GM12878 (cell line): ENCODE data around the gene GPR26. TPM values are rescaled to one million over a fixed set of nuclear protein-coding genes. Genes with fewer than 3 reads are reported as not detected.

ENCODE experiments used
- ATAC-seq: fragments of 200-7000 bp; cut with Tn5 transposase; 3 replicates; pipeline ENCODE4 v1.9.1; 2020; ENCODE audit warnings: mild to moderate bottlenecking, moderate library complexity
- BruUV-seq: library from RNA; stranded (reverse); fragments of 400-500 nt; replicated peaks from 2 replicates; lab custom pipeline; 2021; lab: Mats Ljungman, UMichigan
- CTCF ChIA-PET: fragments of 300-600 bp; sonication (Branson Sonifier 250); formaldehyde crosslinking; extraction: SDS; loops from one replicate; lab custom pipeline; 2021; ENCODE audit warnings: inconsistent platforms; lab: Yijun Ruan, JAX
- POLR2A ChIA-PET: fragments of 350-600 bp; formaldehyde crosslinking; extraction: SDS; loops from one replicate; lab custom pipeline; 2021; ENCODE audit warnings: inconsistent platforms; lab: Charles Lee
- RAD21 ChIA-PET: fragments of 300-600 bp; sonication (Branson Sonifier 250); formaldehyde crosslinking; loops from one replicate; lab custom pipeline; 2023; ENCODE audit warnings: antibody characterized with exemption; ENCODE audit not compliant: unreplicated experiment; lab: Charles Lee
- SMC1A ChIA-PET: fragments of 300-600 bp; sonication (Branson Sonifier 250); formaldehyde crosslinking; loops from one replicate; lab custom pipeline; 2023; ENCODE audit not compliant: unreplicated experiment, uncharacterized antibody; lab: Charles Lee
- DNase-seq: peaks from one replicate; pipeline ENCODE4 v3.0.0-alpha.2; 2011; ENCODE audit warnings: low read depth, low spot score
- FAIRE-seq: peaks from 3 replicates; lab custom pipeline; 2011; peaks lifted over from hg19 to GRCh38; lab: Jason Lieb, UNC
- H2AFZ ChIP-seq: 2 replicates; pipeline ENCODE4 v1.6.0; 2011; ENCODE audit warnings: low read depth, low read length, control low read depth; ENCODE audit not compliant: control insufficient read depth
- H3K27ac ChIP-seq: 2 replicates; pipeline ENCODE4 v1.5.1; 2011; ENCODE audit warnings: control low read depth; ENCODE audit not compliant: control insufficient read depth, insufficient read depth
- H3K27me3 ChIP-seq, 2 experiments: replicated peaks in 1 of 2; 2 replicates each; pipeline versions ENCODE4 v1.6.0 to v1.6.1; 2011; ENCODE audit warnings: low read length in 1 of 2; ENCODE audit not compliant: control insufficient read depth in 2 of 2, insufficient read depth in 2 of 2
- H3K36me3 ChIP-seq, 2 experiments: 2 replicates each; pipeline ENCODE4 v1.5.1; 2011; ENCODE audit warnings: low read length in 1 of 2; ENCODE audit not compliant: control insufficient read depth in 2 of 2, insufficient read depth in 2 of 2
- H3K4me1 ChIP-seq: 2 replicates; pipeline ENCODE4 v1.6.1; 2011; ENCODE audit warnings: mild to moderate bottlenecking, low read length, moderate library complexity, mixed read lengths; ENCODE audit not compliant: control insufficient read depth, insufficient read depth
- H3K4me2 ChIP-seq: 2 replicates; pipeline ENCODE4 v1.6.0; 2011; ENCODE audit warnings: control low read depth; ENCODE audit not compliant: control insufficient read depth, insufficient read depth
- H3K4me3 ChIP-seq: fragments of 200-600 bp; sonication (generic); 2 replicates; pipeline ENCODE4 v1.5.1; 2016
- H3K79me2 ChIP-seq: 2 replicates; pipeline ENCODE4 v1.6.0; 2011; ENCODE audit warnings: low read length; ENCODE audit not compliant: control insufficient read depth, insufficient read depth
- H3K9ac ChIP-seq: 2 replicates; pipeline ENCODE4 v1.8.0; 2011; ENCODE audit warnings: low read length, control low read depth, mixed read lengths; ENCODE audit not compliant: control insufficient read depth, insufficient read depth
- H3K9me3 ChIP-seq: replicated peaks from 3 replicates; pipeline ENCODE4 v1.5.1; 2011; ENCODE audit warnings: mild to moderate bottlenecking, low read length; ENCODE audit not compliant: control insufficient read depth, insufficient read depth
- H4K20me1 ChIP-seq: 2 replicates; pipeline ENCODE4 v1.6.0; 2011; ENCODE audit not compliant: control insufficient read depth, insufficient read depth
- BACH1 ChIP-seq: fragments of 450-650 bp; IDR thresholded peaks from 2 replicates; pipeline ENCODE4 v1.6.1; 2017; ENCODE audit warnings: mild to moderate bottlenecking, borderline replicate concordance
- CBX3 ChIP-seq: fragments of 200-600 bp; sonication (generic); IDR thresholded peaks from 2 replicates; pipeline ENCODE4 v1.6.1; 2016; ENCODE audit warnings: low read depth, borderline replicate concordance
- GATAD2B ChIP-seq: fragments of 450-650 bp; conservative IDR thresholded peaks from 2 replicates; pipeline ENCODE4 v1.6.1; 2017; ENCODE audit warnings: low read depth, mild to moderate bottlenecking, moderate library complexity
- JUND ChIP-seq: IDR thresholded peaks from 2 replicates; pipeline ENCODE4 v1.6.1; 2012; ENCODE audit warnings: low read depth, mild to moderate bottlenecking, low read length, improper control_type of control experiment, moderate library complexity
- KLF5 ChIP-seq: fragments of 450-650 bp; IDR thresholded peaks from 2 replicates; pipeline ENCODE4 v1.6.1; 2014; ENCODE audit warnings: mild to moderate bottlenecking; ENCODE audit not compliant: partially characterized antibody
- MXI1 ChIP-seq: fragments of 150-350 bp; IDR thresholded peaks from 2 replicates; pipeline ENCODE4 v1.6.1; 2011; ENCODE audit warnings: low read depth, mild to moderate bottlenecking, inconsistent platforms, low read length, improper control_type of control experiment
- MYB ChIP-seq: fragments of 150-350 bp; IDR thresholded peaks from 2 replicates; pipeline ENCODE4 v1.6.1; 2014; ENCODE audit warnings: mild to moderate bottlenecking, low read depth, low read length, borderline replicate concordance
- PAX8 ChIP-seq: fragments of 450-650 bp; IDR thresholded peaks from 2 replicates; pipeline ENCODE4 v1.6.1; 2017; ENCODE audit warnings: mild to moderate bottlenecking, moderate library complexity
- PML ChIP-seq: IDR thresholded peaks from 2 replicates; pipeline ENCODE4 v1.6.1; 2012; ENCODE audit warnings: low read length, inconsistent platforms
- SIX5 ChIP-seq: IDR thresholded peaks from 2 replicates; pipeline ENCODE4 v1.6.1; 2011; ENCODE audit warnings: mild to moderate bottlenecking, low read depth, low read length, moderate library complexity; ENCODE audit not compliant: severe bottlenecking
- SREBF1 ChIP-seq: IDR thresholded peaks from 2 replicates; pipeline ENCODE4 v1.6.1; 2012; ENCODE audit warnings: mild to moderate bottlenecking, low read length
- SUPT20H ChIP-seq: IDR thresholded peaks from 2 replicates; pipeline ENCODE4 v1.6.1; 2011; ENCODE audit warnings: low read depth, mild to moderate bottlenecking, low read length, moderate library complexity, borderline replicate concordance; ENCODE audit not compliant: control insufficient read depth
- TCF7 ChIP-seq: IDR thresholded peaks from 2 replicates; pipeline ENCODE4 v1.6.1; 2014; ENCODE audit warnings: antibody characterized with exemption, borderline replicate concordance
- ZNF207 ChIP-seq: fragments of 450-650 bp; IDR thresholded peaks from 2 replicates; pipeline ENCODE4 v1.6.1; 2014; ENCODE audit warnings: antibody characterized with exemption, mild to moderate bottlenecking, borderline replicate concordance
- WGBS: methylation state at CpG from one replicate; pipeline ENCODE4 v1.1.6; 2016; ENCODE audit warnings: low lambda C conversion rate; ENCODE audit not compliant: insufficient replicate concordance, insufficient coverage; ENCODE audit errors: missing lambda C conversion rate; 5-methylcytosine and 5-hydroxymethylcytosine counted together
- in situ Hi-C: fragments of 300-500 bp; cut with MboI; formaldehyde crosslinking; loops from 9 replicates; pipeline ENCODE4 v1.14.3; 2018; ENCODE audit warnings: mixed read lengths
- intact Hi-C: fragments of 100-400 bp; cut with micrococcal nuclease; formaldehyde crosslinking; loops from one replicate; pipeline ENCODE4 v1.14.2; 2022; ENCODE audit not compliant: unreplicated experiment
- polyA plus RNA-seq, 11 experiments: library from polyadenylated mRNA; depleted of rRNA in 4 of 11; unstranded in 6 of 11; stranded (reverse) in 5 of 11; fragments of >200 nt; fragmentation: Nextera tagmentation in 4 of 11; fragmentation: Illumina TruSeq in 1 of 11; extraction: Ambion mirVana in 4 of 11; extraction: Trizol in 1 of 11; gene quantifications; 1 replicate in 1 of 11; 2 replicates in 10 of 11; pipeline versions ENCODE4 v1.2.1 to v1.2.3, GENCODE V29; 2011 to 2016; ENCODE audit warnings: inconsistent platforms in 2 of 11, missing spikeins in 2 of 11, low read depth in 1 of 11
- total RNA-seq, 4 experiments: library from RNA; depleted of rRNA in 3 of 4; stranded (reverse); fragments of >200 nt in 3 of 4; fragmentation: Illumina TruSeq in 1 of 4; extraction: Trizol in 1 of 4; gene quantifications; 2 replicates each; pipeline versions ENCODE4 v1.2.1 to v1.2.3, GENCODE V29; 2013 to 2021
- TF ChIP-seq, protein P1 (sequence below): fragments of 450-650 bp; IDR thresholded peaks from 2 replicates; pipeline ENCODE4 v1.6.1; 2017; ENCODE audit warnings: borderline replicate concordance

The GPR26 gene
- total and polyA plus RNA-seq, 10 of the 15 experiments (the other 5 are each of a cell fraction or from before 2014, with no cell fraction given): 0.01 to 0.03 TPM; not detected in 8

GRCh38 chr10:123633106-123633505 lies 33.0 kb upstream of the GPR26 start:
- in situ Hi-C loops (no loop called here), intact Hi-C loops (no loop called here)
- ChIA-PET SMC1A (interaction anchor here (0.9 kb wide), 1 partner anchor 329 kb away, joined by 3 read pairs; no protein-coding TSS in a partner anchor), POLR2A (no interaction called here), CTCF (interaction anchor here (1.1 kb wide), 1 partner anchor 59 kb away, joined by 3 read pairs; no protein-coding TSS in a partner anchor), RAD21 (no interaction called here)
- TF ChIP-seq PAX8 (no peak), SUPT20H (no peak), BACH1 (no peak), JUND (no peak), ZNF207 (no peak), TCF7 (no peak), KLF5 (no peak), SIX5 (no peak), CBX3 (no peak), PML (no peak), SREBF1 (no peak), GATAD2B (no peak), MYB (no peak), MXI1 (no peak)
- TF ChIP-seq, protein P1, sequence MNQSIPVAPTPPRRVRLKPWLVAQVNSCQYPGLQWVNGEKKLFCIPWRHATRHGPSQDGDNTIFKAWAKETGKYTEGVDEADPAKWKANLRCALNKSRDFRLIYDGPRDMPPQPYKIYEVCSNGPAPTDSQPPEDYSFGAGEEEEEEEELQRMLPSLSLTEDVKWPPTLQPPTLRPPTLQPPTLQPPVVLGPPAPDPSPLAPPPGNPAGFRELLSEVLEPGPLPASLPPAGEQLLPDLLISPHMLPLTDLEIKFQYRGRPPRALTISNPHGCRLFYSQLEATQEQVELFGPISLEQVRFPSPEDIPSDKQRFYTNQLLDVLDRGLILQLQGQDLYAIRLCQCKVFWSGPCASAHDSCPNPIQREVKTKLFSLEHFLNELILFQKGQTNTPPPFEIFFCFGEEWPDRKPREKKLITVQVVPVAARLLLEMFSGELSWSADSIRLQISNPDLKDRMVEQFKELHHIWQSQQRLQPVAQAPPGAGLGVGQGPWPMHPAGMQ: no peak
- Histone ChIP-seq H4K20me1 (no peaks in the 10 kb centered on the region), H3K27me3 (peaks cover 1 to 3% of the 10 kb centered on the region in 2 experiments; a peak in 2 of 4 replicates), H2AFZ (no peak overlapping the region), H3K27ac (no peak overlapping the region), H3K9me3 (no peaks in the 10 kb centered on the region), H3K4me1 (no peaks in the 10 kb centered on the region), H3K79me2 (no peaks in the 10 kb centered on the region), H3K9ac (no peak overlapping the region), H3K36me3 (no peaks in the 10 kb centered on the region), H3K4me3 (no peak overlapping the region), H3K4me2 (no peak overlapping the region)
- ATAC-seq (no peak), FAIRE-seq (no peak), DNase-seq (no peak)
- WGBS: 66% methylated on average over 3 of the region's 3 CpGs
- no TSS peak for BruUV-seq
